ENCODE measurements around the gene PTPN20. TPM values are rescaled to one million over a fixed set of nuclear protein-coding genes. Genes with fewer than 3 reads are reported as not detected.

The PTPN20 gene
- total and polyA plus RNA-seq, 2 of the 8 experiments (the other 6 are each of a cell fraction or from before 2014, with no cell fraction given): not detected

DNA sequence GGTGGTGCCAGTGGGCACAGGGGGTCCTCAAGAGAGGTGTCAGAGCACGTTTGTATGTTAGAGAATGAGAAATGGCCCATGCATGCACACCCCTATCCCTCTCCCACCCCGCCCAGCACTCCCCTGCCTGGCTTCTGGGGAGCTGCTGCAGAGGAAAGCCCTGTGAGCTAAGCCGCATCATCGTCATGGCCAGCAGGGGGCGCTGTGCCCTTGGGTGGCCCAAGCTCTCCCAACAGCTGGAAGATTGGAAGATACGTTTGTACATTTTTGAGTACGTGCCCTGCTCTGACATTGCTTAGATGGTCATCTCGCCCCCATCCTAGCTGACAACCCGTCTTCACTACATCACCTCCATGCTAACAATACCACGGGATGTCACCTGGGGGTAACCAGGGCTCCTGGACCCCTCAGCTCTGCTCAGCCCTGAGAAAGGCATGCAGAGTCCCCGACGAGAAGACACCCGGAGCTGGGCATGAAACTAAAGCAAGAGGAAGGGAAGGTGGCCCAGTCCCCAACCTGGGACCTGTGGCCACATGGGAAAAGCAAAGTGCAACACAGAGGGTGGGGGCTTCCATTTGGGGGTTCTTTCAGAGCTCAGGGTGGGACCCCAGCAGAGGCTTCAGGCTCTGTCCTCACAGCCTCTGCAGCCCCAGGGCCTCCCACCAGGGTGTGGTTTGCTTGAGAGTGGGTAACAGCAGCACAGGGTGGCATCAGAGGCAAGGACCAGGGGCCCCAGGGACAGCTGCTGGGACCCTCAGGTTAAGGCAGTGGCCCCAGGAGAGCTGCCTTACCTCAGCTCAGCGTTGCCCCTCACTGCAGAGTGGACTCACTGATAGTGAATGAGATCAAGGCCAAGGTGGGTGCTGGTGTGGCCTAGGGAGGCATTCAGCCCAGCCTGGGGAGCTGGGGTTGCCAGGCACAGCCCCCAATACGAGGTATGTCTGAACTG is 136.6 kb downstream of the PTPN20 start:
- H4K8ac ChIP-seq (ENCODE audit: extremely low read depth, insufficient read depth, low read length): peak overlapping the region; percentile 28; the same call in 1 of the 2 replicates
- no peaks in the 10 kb centered on the region for H3K4me1 ChIP-seq (replicated peaks in 1 of 4; ENCODE audit: control insufficient read depth in 3 of 4, insufficient read depth in 4 of 4, low read length in 3 of 4)
- H3K79me1 ChIP-seq (ENCODE audit: low read depth, low read length): no peaks in the 10 kb centered on the region
- no peaks in the 10 kb centered on the region for H3K27me3 ChIP-seq (replicated peaks in 1 of 4; ENCODE audit: control insufficient read depth in 3 of 4, extremely low read depth in 1 of 4, insufficient read depth in 3 of 4, low read length in 3 of 4)
- no peaks in the 10 kb centered on the region for H3K79me2 ChIP-seq (ENCODE audit: control insufficient read depth in 1 of 2, insufficient read depth in 2 of 2, low read length in 2 of 2)
- no peak overlapping the region for H3K27ac ChIP-seq (ENCODE audit: low read depth, low read length)
- H3K9me3 ChIP-seq (ENCODE audit: insufficient read depth in 2 of 2, low read depth in 1 of 2, low read length in 1 of 2): no peaks in the 10 kb centered on the region
- no peak overlapping the region for H2AFZ ChIP-seq (ENCODE audit: low read length)
- TF ChIP-seq, protein P1, sequence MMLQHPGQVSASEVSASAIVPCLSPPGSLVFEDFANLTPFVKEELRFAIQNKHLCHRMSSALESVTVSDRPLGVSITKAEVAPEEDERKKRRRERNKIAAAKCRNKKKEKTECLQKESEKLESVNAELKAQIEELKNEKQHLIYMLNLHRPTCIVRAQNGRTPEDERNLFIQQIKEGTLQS (IDR thresholded peaks at IDR 0.05; ENCODE audit: insufficient read depth, low read depth, low read length): no peak
- TF ChIP-seq, protein P2, sequence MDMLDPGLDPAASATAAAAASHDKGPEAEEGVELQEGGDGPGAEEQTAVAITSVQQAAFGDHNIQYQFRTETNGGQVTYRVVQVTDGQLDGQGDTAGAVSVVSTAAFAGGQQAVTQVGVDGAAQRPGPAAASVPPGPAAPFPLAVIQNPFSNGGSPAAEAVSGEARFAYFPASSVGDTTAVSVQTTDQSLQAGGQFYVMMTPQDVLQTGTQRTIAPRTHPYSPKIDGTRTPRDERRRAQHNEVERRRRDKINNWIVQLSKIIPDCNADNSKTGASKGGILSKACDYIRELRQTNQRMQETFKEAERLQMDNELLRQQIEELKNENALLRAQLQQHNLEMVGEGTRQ (IDR thresholded peaks at IDR 0.05; ENCODE audit: low read length): no peak
- no peak for TF ChIP-seq RFX5 (IDR thresholded peaks at IDR 0.05; ENCODE audit: borderline replicate concordance, low read depth, low read length)
- peak; percentile 88 to 96 (median 91) for TF ChIP-seq CTCF (IDR thresholded peaks at IDR 0.05; ENCODE audit: control extremely low read depth in 1 of 3, insufficient read depth in 1 of 3, low read depth in 1 of 3, low read length in 3 of 3)
- no peak for TF ChIP-seq POLR2A (IDR thresholded peaks at IDR 0.05; ENCODE audit: control extremely low read depth in 1 of 2, low read depth in 2 of 2, low read length in 2 of 2)
- peak; percentile 77 for TF ChIP-seq CREB1 (IDR thresholded peaks at IDR 0.05)
- TF ChIP-seq RAD21 (IDR thresholded peaks at IDR 0.05 in 1 of 2, conservative IDR thresholded peaks at IDR 0.05 in 1 of 2; ENCODE audit: low read depth in 2 of 2, low read length in 2 of 2): peak; percentile 85 to 87
- no peak overlapping the region for H3K9ac ChIP-seq (replicated peaks in 1 of 4; ENCODE audit: extremely low read depth in 1 of 4, low read depth in 3 of 4, low read length in 3 of 4)
- H3K4me2 ChIP-seq (ENCODE audit: insufficient read depth in 1 of 2, low read depth in 2 of 2, low read length in 2 of 2): no peak overlapping the region
- H2BK120ac ChIP-seq (replicated peaks; ENCODE audit: low read depth, low read length): no peak overlapping the region
- H3K18ac ChIP-seq (ENCODE audit: extremely low read depth, low read length): no peak overlapping the region
- H2BK15ac ChIP-seq (ENCODE audit: low read length): no peak overlapping the region
- H3K4me3 ChIP-seq (ENCODE audit: extremely low read depth in 1 of 4, insufficient read depth in 2 of 4, low read depth in 3 of 4, low read length in 4 of 4): no peak overlapping the region
- H4K5ac ChIP-seq (ENCODE audit: insufficient read length, low read depth, low read length): no peak overlapping the region
- H2BK12ac ChIP-seq (ENCODE audit: low read depth, low read length): peak overlapping the region; percentile 53; the same call in 1 of the 2 replicates
- no peak overlapping the region for H3K14ac ChIP-seq (ENCODE audit: insufficient read length)
- 50% methylated on average over 14 of the region's 15 CpGs; no CpG with 5 or more reads in 1 of the 2 experiments for WGBS, 2 experiments (ENCODE audit: extremely low coverage in 1 of 2, insufficient coverage in 1 of 2, insufficient read length in 1 of 2, insufficient replicate concordance in 2 of 2, low coverage in 1 of 2, low lambda C conversion rate in 2 of 2, missing lambda C conversion rate in 1 of 2)
- H2BK5ac ChIP-seq (ENCODE audit: low read depth, low read length): no peak overlapping the region
- ChIA-PET POLR2A (ENCODE audit: partially characterized antibody) (no interaction called here), CTCF (ENCODE audit: partially characterized antibody) (interaction anchor here (0.6 to 12.1 kb wide), 64 partner anchors 8 to 1990 kb away, joined by 3 to 201 read pairs (median 4); partner anchors contain the start of gene GDF10)
- no peaks in the 10 kb centered on the region for H3K36me3 ChIP-seq (ENCODE audit: control insufficient read depth in 2 of 4, insufficient read depth in 4 of 4, low read length in 3 of 4)
- no peak overlapping the region for H2AK5ac ChIP-seq (ENCODE audit: low read depth, low read length)
- H2BK20ac ChIP-seq (ENCODE audit: low read length): no peak overlapping the region
- no peak overlapping the region for H3K4ac ChIP-seq (replicated peaks; ENCODE audit: insufficient read length, low read depth, low read length)
- H3K56ac ChIP-seq (replicated peaks; ENCODE audit: insufficient read length, low read depth, low read length): no peak overlapping the region
- H4K91ac ChIP-seq (replicated peaks; ENCODE audit: insufficient read length, low read length): no peak overlapping the region
- peak; percentile 55 for FAIRE-seq
- DNase-seq (ENCODE audit: low read depth in 1 of 2, low spot score in 2 of 2): peak; percentile 34 to 90
- H3K23ac ChIP-seq (ENCODE audit: insufficient read length): no peak overlapping the region
- H4K20me1 ChIP-seq (replicated peaks in 1 of 2; ENCODE audit: control insufficient read depth in 1 of 2, insufficient read depth in 2 of 2, low read length in 2 of 2): no peaks in the 10 kb centered on the region
- H3K23me2 ChIP-seq (ENCODE audit: low read depth, low read length): no peaks in the 10 kb centered on the region
